Measurements from ENCODE around the gene SPINK7. TPM values are rescaled to one million over a fixed set of nuclear protein-coding genes. Genes with fewer than 3 reads are reported as not detected.

SPINK7 gene
- total and polyA plus RNA-seq, 2 of the 4 experiments (the other 2 are of a cell fraction), result not detected

- H3K4me2 ChIP-seq (ENCODE audit: low read depth, low read length), result no peak overlapping the region
- H2AK5ac ChIP-seq (ENCODE audit: low read depth, low read length), result no peak overlapping the region
- no peak overlapping the region for H3K27ac ChIP-seq (ENCODE audit: insufficient read depth, low read length)
- no peak overlapping the region for H2BK20ac ChIP-seq (ENCODE audit: low read depth, low read length)
- H4K91ac ChIP-seq (ENCODE audit: insufficient read depth, low read depth, low read length), result no peak overlapping the region
- no peaks in the 10 kb centered on the region for H3K9me1 ChIP-seq (ENCODE audit: insufficient read depth, low read length)
- H3K27me3 ChIP-seq (ENCODE audit: control insufficient read depth, insufficient read depth, low read length), result no peaks in the 10 kb centered on the region
- WGBS, 2 experiments (ENCODE audit: extremely low coverage in 2 of 2, insufficient read length in 1 of 2), result no CpG with 5 or more reads among the region's 3 CpGs
- dilution Hi-C loops (cut with HindIII; ENCODE audit: low sequenced_read_pairs, unreplicated experiment), result no loop called here
- CTCF ChIA-PET, result no interaction called here
- no peak overlapping the region for H2BK120ac ChIP-seq (ENCODE audit: low read depth, low read length)
- in situ Hi-C loops (cut with MboI; ENCODE audit: low sequenced_read_pairs), result no loop called here
- ATAC-seq (ENCODE audit: low read depth), result no peak
- H2BK15ac ChIP-seq (ENCODE audit: low read depth, low read length), result no peak overlapping the region
- no peak overlapping the region for H2BK5ac ChIP-seq (ENCODE audit: low read depth, low read length, poor library complexity, severe bottlenecking)
- TF ChIP-seq CHD1 (IDR thresholded peaks at IDR 0.05; ENCODE audit: low read depth, low read length) (no peak), MXI1 (IDR thresholded peaks at IDR 0.05; ENCODE audit: borderline replicate concordance, low read depth, low read length) (no peak), BHLHE40 (IDR thresholded peaks at IDR 0.05; ENCODE audit: low read depth, low read length) (no peak), MAZ (IDR thresholded peaks at IDR 0.05; ENCODE audit: borderline replicate concordance, low read depth, low read length) (no peak)
- no peak overlapping the region for H3K56ac ChIP-seq (ENCODE audit: extremely low read depth, insufficient read depth, low read length)
- no peaks in the 10 kb centered on the region for H3K36me3 ChIP-seq (ENCODE audit: control insufficient read depth, insufficient read depth, low read length)
- H3K4me1 ChIP-seq (ENCODE audit: control insufficient read depth, insufficient read depth, low read length), result no peaks in the 10 kb centered on the region
- BruUV-seq (replicated peaks), result no TSS peak
- H3K79me1 ChIP-seq (ENCODE audit: low read depth in 1 of 2, low read length in 2 of 2), result no peaks in the 10 kb centered on the region
- H3K4ac ChIP-seq (ENCODE audit: low read depth, low read length), result no peak overlapping the region
- no peaks in the 10 kb centered on the region for H4K20me1 ChIP-seq (ENCODE audit: insufficient read depth, low read length)
- no peak overlapping the region for H3K9ac ChIP-seq (ENCODE audit: low read depth, low read length)
- no peak overlapping the region for H3K23ac ChIP-seq (ENCODE audit: low read depth, low read length)
- no peak for DNase-seq
- H3K18ac ChIP-seq (ENCODE audit: low read depth, low read length), result no peak overlapping the region
- no peak overlapping the region for H2AK9ac ChIP-seq (replicated peaks; ENCODE audit: low read depth, low read length, poor library complexity)
- no peak overlapping the region for H4K5ac ChIP-seq (ENCODE audit: low read depth, low read length)
- POLR2A ChIA-PET (ENCODE audit: unreplicated experiment), result no interaction called here
- intact Hi-C loops (cut with micrococcal nuclease), result no loop called here
- no peak overlapping the region for H2AFZ ChIP-seq (replicated peaks; ENCODE audit: low read length, poor library complexity)
- H4K8ac ChIP-seq (ENCODE audit: low read depth in 2 of 2, low read length in 2 of 2), result no peak overlapping the region
- no peak overlapping the region for H3K4me3 ChIP-seq (ENCODE audit: insufficient read depth, low read depth, low read length)
- H3K14ac ChIP-seq (replicated peaks; ENCODE audit: low read depth, low read length), result no peak overlapping the region
- H3K9me3 ChIP-seq (ENCODE audit: control insufficient read depth, insufficient read depth, low read length), result no peaks in the 10 kb centered on the region
These were observed 3.2 kb upstream of the SPINK7 start for GRCh38 chr5:148309019-148309418.
